Liver (tissue), 3 donors: Measurements from ENCODE around the gene CTDSP2.

ENCODE experiments used
- CTCF ChIP-seq: fragments of 150-350 bp; IDR thresholded peaks from 2 replicates; pipeline ENCODE4 v1.5.1; 2017; ENCODE audit warnings: improper control_type of control experiment, low read depth, low read length; ENCODE audit not compliant: missing input control
- MAX ChIP-seq: IDR thresholded peaks from 2 replicates; pipeline ENCODE4 v1.6.1; 2016; ENCODE audit warnings: antibody characterized with exemption
- RAD21 ChIP-seq, 2 donors: IDR thresholded peaks; 2 replicates each; pipeline ENCODE4 v1.6.1; 2016; ENCODE audit warnings: antibody characterized with exemption in 2 of 2, mild to moderate bottlenecking in 2 of 2
- TAF1 ChIP-seq: conservative IDR thresholded peaks from 2 replicates; pipeline ENCODE4 v1.6.1; 2016; ENCODE audit warnings: antibody characterized with exemption, mild to moderate bottlenecking
- YY1 ChIP-seq: IDR thresholded peaks from 2 replicates; pipeline ENCODE4 v1.6.1; 2016; ENCODE audit warnings: antibody characterized with exemption, mild to moderate bottlenecking
- donor health status: healthy.
- donor health status: healthy.

GRCh38 chr12:57854965-57855364 lies 8.4 kb upstream of the CTDSP2 start:
- TF ChIP-seq CTCF: no peak
- TF ChIP-seq YY1: no peak
- no peak for TF ChIP-seq RAD21 (IDR thresholded peaks at IDR 0.05)
- no peak for TF ChIP-seq TAF1
- TF ChIP-seq MAX: no peak
